H9 (cell line): ENCODE results near the gene SLC35D3. TPM values are rescaled to one million over a fixed set of nuclear protein-coding genes. Genes with fewer than 3 reads are reported as not detected.

Experiments used
- DNase-seq: peaks from one replicate; pipeline ENCODE4 v3.0.0-alpha.2; 2017
- H2AFZ ChIP-seq: one replicate; pipeline ENCODE4 v1.6.1; 2013; ENCODE audit warnings: mild to moderate bottlenecking, low read length, control low read depth, moderate library complexity
- H2AK5ac ChIP-seq: 2 replicates; pipeline ENCODE4 v1.6.1; 2013; ENCODE audit warnings: low read length, control low read depth, mixed read lengths; ENCODE audit not compliant: insufficient read length
- H2BK120ac ChIP-seq: one replicate; pipeline ENCODE4 v1.6.1; 2013; ENCODE audit warnings: low read depth, mild to moderate bottlenecking, low read length, control low read depth, inconsistent platforms; ENCODE audit not compliant: poor library complexity, severe bottlenecking
- H2BK12ac ChIP-seq: 2 replicates; pipeline ENCODE4 v1.6.1; 2013; ENCODE audit warnings: low read length, control low read depth, mixed read lengths, low read depth; ENCODE audit not compliant: insufficient read length
- H2BK15ac ChIP-seq: 2 replicates; pipeline ENCODE4 v1.6.1; 2013; ENCODE audit warnings: low read depth, low read length, control low read depth
- H2BK20ac ChIP-seq: one replicate; pipeline ENCODE4 v1.6.1; 2013; ENCODE audit warnings: low read depth, mild to moderate bottlenecking, low read length, control low read depth, inconsistent platforms; ENCODE audit not compliant: poor library complexity, severe bottlenecking
- H2BK5ac ChIP-seq: 2 replicates; pipeline ENCODE4 v1.6.1; 2013; ENCODE audit warnings: low read length, control low read depth, mixed read lengths; ENCODE audit not compliant: insufficient read length
- H3K14ac ChIP-seq: 2 replicates; pipeline ENCODE4 v1.6.1; 2013; ENCODE audit warnings: low read length, control low read depth; ENCODE audit not compliant: insufficient read depth
- H3K18ac ChIP-seq: 2 replicates; pipeline ENCODE4 v1.6.1; 2013; ENCODE audit warnings: low read depth, mild to moderate bottlenecking, mixed read lengths, low read length, control low read depth; ENCODE audit not compliant: insufficient read length
- H3K23ac ChIP-seq: 2 replicates; pipeline ENCODE4 v1.6.1; 2013; ENCODE audit warnings: low read length, control low read depth, mixed read lengths, low read depth; ENCODE audit not compliant: insufficient read length
- H3K23me2 ChIP-seq: 2 replicates; pipeline ENCODE4 v1.6.1; 2013; ENCODE audit warnings: low read depth, mild to moderate bottlenecking, mixed read lengths, low read length, control low read depth; ENCODE audit not compliant: insufficient read length, poor library complexity, severe bottlenecking
- H3K27ac ChIP-seq: 2 replicates; pipeline ENCODE4 v1.5.1; 2013; ENCODE audit warnings: low read length, control low read depth, mixed read lengths, low read depth; ENCODE audit not compliant: insufficient read length
- H3K27me3 ChIP-seq: 2 replicates; pipeline ENCODE4 v1.6.1; 2013; ENCODE audit warnings: low read length, control low read depth, inconsistent platforms; ENCODE audit not compliant: insufficient read depth
- H3K4ac ChIP-seq: 2 replicates; pipeline ENCODE4 v1.6.1; 2013; ENCODE audit warnings: low read depth, mild to moderate bottlenecking, control low read depth, inconsistent platforms, low read length, moderate library complexity
- H3K4me1 ChIP-seq: 2 replicates; pipeline ENCODE4 v1.6.1; 2013; ENCODE audit warnings: low read length, control low read depth, inconsistent platforms; ENCODE audit not compliant: insufficient read depth
- H3K4me2 ChIP-seq: 2 replicates; pipeline ENCODE4 v1.6.1; 2013; ENCODE audit warnings: low read length, control low read depth, mixed read lengths; ENCODE audit not compliant: insufficient read length, insufficient read depth
- H3K56ac ChIP-seq: 2 replicates; pipeline ENCODE4 v1.6.1; 2013; ENCODE audit warnings: low read depth, mild to moderate bottlenecking, mixed read lengths, low read length, control low read depth; ENCODE audit not compliant: insufficient read length
- H3K79me1 ChIP-seq: 2 replicates; pipeline ENCODE4 v1.6.1; 2013; ENCODE audit warnings: low read depth, mild to moderate bottlenecking, moderate library complexity, low read length, control low read depth, inconsistent platforms; ENCODE audit not compliant: insufficient read depth, poor library complexity, severe bottlenecking
- H3K79me2 ChIP-seq: 2 replicates; pipeline ENCODE4 v1.6.1; 2013; ENCODE audit warnings: low read length, control low read depth, inconsistent platforms; ENCODE audit not compliant: insufficient read depth
- H3K9ac ChIP-seq: 2 replicates; pipeline ENCODE4 v1.6.1; 2013; ENCODE audit warnings: low read length, control low read depth, mixed read lengths; ENCODE audit not compliant: insufficient read length; ENCODE audit errors: extremely low read depth
- H3K9me3 ChIP-seq: one replicate; pipeline ENCODE4 v1.6.1; 2013; ENCODE audit warnings: low read depth, low read length, inconsistent platforms; ENCODE audit not compliant: control insufficient read depth
- H3T11ph ChIP-seq: one replicate; pipeline ENCODE4 v1.6.1; 2013; ENCODE audit warnings: mild to moderate bottlenecking, low read length, control low read depth, inconsistent platforms
- H4K20me1 ChIP-seq: one replicate; pipeline ENCODE4 v1.6.1; 2013; ENCODE audit not compliant: control insufficient read depth, insufficient read length, insufficient read depth
- H4K5ac ChIP-seq: 2 replicates; pipeline ENCODE4 v1.6.1; 2013; ENCODE audit warnings: low read depth, mild to moderate bottlenecking, mixed read lengths, low read length, control low read depth; ENCODE audit not compliant: insufficient read length
- H4K8ac ChIP-seq: replicated peaks from 2 replicates; pipeline ENCODE4 v1.6.1; 2013; ENCODE audit warnings: low read length, control low read depth, mixed read lengths, low read depth; ENCODE audit not compliant: insufficient read length
- H4K91ac ChIP-seq: 2 replicates; pipeline ENCODE4 v1.6.1; 2013; ENCODE audit warnings: low read depth, mild to moderate bottlenecking, moderate library complexity, mixed read lengths, low read length, control low read depth; ENCODE audit not compliant: insufficient read length
- H3K27ac Mint-ChIP-seq, 3 experiments: 2 replicates in 2 of 3; 3 replicates in 1 of 3; pipeline ENCODE4 v1.8.0; 2020 to 2021; ENCODE audit warnings: mixed read lengths in 3 of 3, mild to moderate bottlenecking in 1 of 3, moderate library complexity in 1 of 3
- H3K27me3 Mint-ChIP-seq: 2 replicates; pipeline ENCODE4 v1.8.0; 2021; ENCODE audit warnings: low read depth, mild to moderate bottlenecking, moderate library complexity, mixed read lengths
- H3K36me3 Mint-ChIP-seq, 3 experiments: 2 replicates in 2 of 3; 3 replicates in 1 of 3; pipeline ENCODE4 v1.8.0; 2020 to 2021; ENCODE audit warnings: low read depth in 3 of 3, mixed read lengths in 3 of 3; ENCODE audit not compliant: insufficient read depth in 1 of 3
- H3K4me1 Mint-ChIP-seq, 2 experiments: 2 replicates each; pipeline ENCODE4 v1.8.0; 2020; ENCODE audit warnings: mixed read lengths in 2 of 2
- H3K4me3 Mint-ChIP-seq, 2 experiments: 2 replicates in 1 of 2; 3 replicates in 1 of 2; pipeline ENCODE4 v1.8.0; 2020 to 2021; ENCODE audit warnings: mild to moderate bottlenecking in 2 of 2, mixed read lengths in 2 of 2, moderate library complexity in 1 of 2
- H3K9me3 Mint-ChIP-seq, 2 experiments: 2 replicates in 1 of 2; 3 replicates in 1 of 2; pipeline ENCODE4 v1.8.0; 2020; ENCODE audit warnings: mild to moderate bottlenecking in 2 of 2, mixed read lengths in 2 of 2, moderate library complexity in 1 of 2
- whole genome bisulfite sequencing: extraction: QIAGEN DNeasy Blood & Tissue Kit; methylation state at CpG from one replicate; pipeline ENCODE4 v1.1.7; 2013; ENCODE audit warnings: missing lambda C conversion rate, low lambda C conversion rate, mixed read lengths; ENCODE audit not compliant: insufficient read length; ENCODE audit errors: extremely low coverage; 5-methylcytosine and 5-hydroxymethylcytosine counted together
- total RNA-seq: library from RNA; stranded (reverse); gene quantifications from 2 replicates; pipeline ENCODE4 v1.2.1, GENCODE V29; 2021
- TF ChIP-seq, protein P1 (sequence below): fragments of 200-600 bp; sonication (generic); conservative IDR thresholded peaks from 3 replicates; pipeline ENCODE4 v1.8.0; 2021; ENCODE audit warnings: antibody characterized with exemption, mild to moderate bottlenecking

SLC35D3 gene
- total RNA-seq, 1 experiment from 2014 or later = 0.17 TPM

DNA sequence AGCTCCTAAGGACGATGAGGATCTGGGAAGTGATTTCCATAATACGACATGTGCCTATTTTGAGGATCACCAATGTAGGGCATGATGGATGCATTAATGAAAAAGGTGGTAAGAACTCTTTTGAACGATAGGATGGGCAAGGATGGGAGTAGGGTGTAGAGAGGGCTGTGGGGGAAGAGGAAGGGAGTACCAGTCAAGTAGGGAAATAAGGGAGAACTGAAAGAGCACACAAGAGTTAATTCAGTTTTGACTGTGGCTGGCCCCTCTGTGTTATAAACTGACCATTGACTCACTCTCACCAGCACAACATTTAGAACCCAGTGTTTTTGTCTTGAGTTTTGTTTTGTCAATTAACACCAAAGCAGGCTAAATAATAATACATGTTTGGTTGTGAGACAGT lies 33.0 kb downstream of the SLC35D3 start:
- Histone ChIP-seq H3K79me2 (no peaks in the 10 kb centered on the region), H4K20me1 (no peaks in the 10 kb centered on the region), H2BK15ac (no peak overlapping the region), H3K9ac (no peak overlapping the region), H3K18ac (no peak overlapping the region), H2BK5ac (no peak overlapping the region), H3K4me2 (no peak overlapping the region), H4K91ac (no peak overlapping the region), H4K5ac (no peak overlapping the region), H3T11ph (no peak overlapping the region), H2AFZ (no peak overlapping the region), H3K4me1 (peaks cover 12% of the 10 kb centered on the region), H3K27ac (peak overlapping the region; percentile 37), H3K9me3 (no peaks in the 10 kb centered on the region), H4K8ac (no peak overlapping the region), H2AK5ac (no peak overlapping the region), H3K23me2 (no peaks in the 10 kb centered on the region), H3K27me3 (no peaks in the 10 kb centered on the region), H3K79me1 (no peaks in the 10 kb centered on the region), H2BK20ac (no peak overlapping the region), H3K23ac (no peak overlapping the region), H3K56ac (no peak overlapping the region), H3K14ac (no peak overlapping the region), H2BK12ac (no peak overlapping the region), H2BK120ac (no peak overlapping the region), H3K4ac (no peak overlapping the region)
- DNase-seq = no peak
- TF ChIP-seq, protein P1, sequence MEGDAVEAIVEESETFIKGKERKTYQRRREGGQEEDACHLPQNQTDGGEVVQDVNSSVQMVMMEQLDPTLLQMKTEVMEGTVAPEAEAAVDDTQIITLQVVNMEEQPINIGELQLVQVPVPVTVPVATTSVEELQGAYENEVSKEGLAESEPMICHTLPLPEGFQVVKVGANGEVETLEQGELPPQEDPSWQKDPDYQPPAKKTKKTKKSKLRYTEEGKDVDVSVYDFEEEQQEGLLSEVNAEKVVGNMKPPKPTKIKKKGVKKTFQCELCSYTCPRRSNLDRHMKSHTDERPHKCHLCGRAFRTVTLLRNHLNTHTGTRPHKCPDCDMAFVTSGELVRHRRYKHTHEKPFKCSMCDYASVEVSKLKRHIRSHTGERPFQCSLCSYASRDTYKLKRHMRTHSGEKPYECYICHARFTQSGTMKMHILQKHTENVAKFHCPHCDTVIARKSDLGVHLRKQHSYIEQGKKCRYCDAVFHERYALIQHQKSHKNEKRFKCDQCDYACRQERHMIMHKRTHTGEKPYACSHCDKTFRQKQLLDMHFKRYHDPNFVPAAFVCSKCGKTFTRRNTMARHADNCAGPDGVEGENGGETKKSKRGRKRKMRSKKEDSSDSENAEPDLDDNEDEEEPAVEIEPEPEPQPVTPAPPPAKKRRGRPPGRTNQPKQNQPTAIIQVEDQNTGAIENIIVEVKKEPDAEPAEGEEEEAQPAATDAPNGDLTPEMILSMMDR = no peak
- peak overlapping the region in 1 of 2 experiments; percentile 5; a peak in 2 of 5 replicates for H3K4me3 Mint-ChIP-seq
- peak overlapping the region; percentile 6 to 85 (median 79); a peak in 5 of 7 replicates for H3K27ac Mint-ChIP-seq
- no peaks in the 10 kb centered on the region for H3K9me3 Mint-ChIP-seq
- no CpG with 5 or more reads among the region's 3 CpGs for WGBS
- H3K36me3 Mint-ChIP-seq = no peaks in the 10 kb centered on the region
- H3K4me1 Mint-ChIP-seq = peaks cover 48 to 51% of the 10 kb centered on the region in 2 experiments
- H3K27me3 Mint-ChIP-seq = peaks cover 8% of the 10 kb centered on the region; the same call in 1 of the 2 replicates
